Common myeloid progenitor, CD34-positive (primary cell): ENCODE results near the gene NOP9.

Source experiments
- CTCF ChIA-PET: fragments of 350-600 bp; sonication (Branson Sonifier 250); formaldehyde crosslinking; loops from one replicate; lab custom pipeline; 2021; ENCODE audit warnings: antibody characterized with exemption; lab: Charles Lee
- POLR2A ChIA-PET: fragments of 350-600 bp; sonication (Branson Sonifier 250); formaldehyde crosslinking; loops from one replicate; lab custom pipeline; 2021; ENCODE audit warnings: antibody characterized with exemption; lab: Charles Lee
- DNase-seq, 3 donors: peaks; one replicate each; pipeline versions ENCODE4 v3.0.0 to v3.0.0-alpha.2; 2013
- H3K27ac ChIP-seq, 2 experiments: 1 replicate in 1 of 2; 2 replicates in 1 of 2; pipeline ENCODE4 v1.7.0; 2013; ENCODE audit warnings: inconsistent platforms in 2 of 2, low read length in 2 of 2, mild to moderate bottlenecking in 2 of 2, low read depth in 1 of 2, moderate library complexity in 1 of 2; ENCODE audit not compliant: severe bottlenecking in 2 of 2, insufficient read depth in 1 of 2, poor library complexity in 1 of 2
- H3K27me3 ChIP-seq, 5 experiments: replicated peaks in 2 of 5; 1 replicate in 3 of 5; 2 replicates in 2 of 5; pipeline versions ENCODE4 v1.6.1 to v1.7.0; 2013; ENCODE audit warnings: low read length in 4 of 5, mild to moderate bottlenecking in 2 of 5, moderate library complexity in 2 of 5, inconsistent platforms in 1 of 5; ENCODE audit not compliant: insufficient read depth in 5 of 5, control insufficient read depth in 4 of 5
- H3K36me3 ChIP-seq, 4 experiments: 1 replicate in 2 of 4; 2 replicates in 2 of 4; pipeline versions ENCODE4 v1.6.1 to v1.7.0; 2013; ENCODE audit warnings: low read length in 3 of 4, control low read depth in 1 of 4, mild to moderate bottlenecking in 1 of 4; ENCODE audit not compliant: control insufficient read depth in 4 of 4, insufficient read depth in 4 of 4
- H3K4me1 ChIP-seq, 4 experiments: 1 replicate in 3 of 4; 2 replicates in 1 of 4; pipeline versions ENCODE4 v1.6.1 to v1.7.1; 2013; ENCODE audit warnings: low read length in 3 of 4, mild to moderate bottlenecking in 3 of 4, control low read depth in 1 of 4, inconsistent platforms in 1 of 4, moderate library complexity in 1 of 4; ENCODE audit not compliant: control insufficient read depth in 4 of 4, insufficient read depth in 4 of 4; ENCODE audit errors: control extremely low read depth in 1 of 4
- H3K4me3 ChIP-seq, 7 experiments: 1 replicate in 4 of 7; 2 replicates in 3 of 7; pipeline versions ENCODE4 v1.5.1 to v1.7.0; 2013; ENCODE audit warnings: mild to moderate bottlenecking in 7 of 7, low read length in 6 of 7, moderate library complexity in 6 of 7, inconsistent platforms in 2 of 7, low read depth in 2 of 7, control low read depth in 1 of 7; ENCODE audit not compliant: insufficient read depth in 4 of 7, control insufficient read depth in 1 of 7; ENCODE audit errors: extremely low read depth in 1 of 7
- H3K9me3 ChIP-seq, 5 experiments: 1 replicate in 4 of 5; 2 replicates in 1 of 5; pipeline versions ENCODE4 v1.6.1 to v1.7.1; 2013; ENCODE audit warnings: low read length in 4 of 5, mild to moderate bottlenecking in 2 of 5, inconsistent platforms in 1 of 5, low read depth in 1 of 5, moderate library complexity in 1 of 5; ENCODE audit not compliant: control insufficient read depth in 4 of 5, insufficient read depth in 2 of 5; ENCODE audit errors: control extremely low read depth in 1 of 5
- WGBS: methylation state at CpG from one replicate; pipeline ENCODE4 v1.1.5; 2013; ENCODE audit not compliant: insufficient coverage; 5-methylcytosine and 5-hydroxymethylcytosine counted together

Gene NOP9

DNA sequence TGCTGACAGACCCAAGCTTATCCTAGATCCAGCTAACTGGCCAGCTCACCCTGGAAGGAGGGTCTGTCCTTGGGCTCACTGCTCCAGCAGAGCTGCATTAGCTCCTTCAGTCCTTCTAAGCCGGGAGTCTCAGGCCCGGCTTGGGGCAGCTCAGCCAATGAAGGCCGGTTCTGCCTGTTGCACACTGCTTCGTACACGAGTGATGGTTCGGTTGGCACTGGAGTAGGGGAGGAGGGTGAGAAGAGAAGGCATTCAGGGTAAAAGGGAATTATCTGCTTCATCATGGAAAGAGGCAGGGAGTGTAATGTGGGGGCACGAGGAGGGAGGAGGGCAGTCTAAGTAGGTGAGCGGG, 38.1 kb downstream of the NOP9 start:
- ChIA-PET POLR2A (no interaction called here), CTCF (interaction anchor here (0.8 to 21.7 kb wide), 9 partner anchors 9 to 95 kb away, joined by 3 to 488 read pairs (median 19); partner anchors contain the start of genes CBLN3, CIDEB, DHRS1 and KHNYN)
- Histone ChIP-seq H3K36me3 (peaks cover 0 to 18% (median 9%) of the 10 kb centered on the region in 4 experiments), H3K4me3 (no peak overlapping the region), H3K27me3 (peaks cover 0 to 27% (median 9%) of the 10 kb centered on the region in 5 experiments), H3K9me3 (no peaks in the 10 kb centered on the region), H3K4me1 (peaks cover 10 to 57% (median 53%) of the 10 kb centered on the region in 4 experiments), H3K27ac (no peak overlapping the region)
- no peak for DNase-seq
- 100% methylated on average over 4 of the region's 8 CpGs for WGBS

DNA sequence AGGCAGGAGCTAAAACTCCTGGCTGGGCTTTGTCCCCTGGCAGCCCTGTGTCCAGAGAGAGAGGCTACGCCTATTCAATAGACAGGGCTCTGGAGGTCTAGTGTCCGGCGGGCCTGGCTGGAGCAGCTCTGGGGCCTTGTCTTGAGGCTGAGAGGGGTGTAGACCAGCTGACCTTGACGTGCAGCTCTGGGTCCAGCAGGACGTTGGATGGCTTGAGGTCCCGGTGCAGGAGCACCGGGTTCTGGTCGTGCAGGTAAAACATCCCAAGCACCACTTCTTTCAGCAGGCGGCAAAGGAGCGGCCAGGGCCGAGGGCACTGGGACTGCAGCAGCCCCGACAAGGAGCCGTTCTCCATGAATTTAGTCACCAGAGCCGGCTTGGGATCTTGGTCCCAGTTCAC, 39.2 kb downstream of the NOP9 start:
- no peak overlapping the region for H3K27ac ChIP-seq
- 86% methylated on average over 14 of the region's 14 CpGs for WGBS
- no peaks in the 10 kb centered on the region for H3K9me3 ChIP-seq
- CTCF ChIA-PET: interaction anchor here (0.8 to 21.7 kb wide), 13 partner anchors 8 to 94 kb away, joined by 3 to 488 read pairs (median 4); partner anchors contain the start of genes CBLN3, KHNYN and SDR39U1
- POLR2A ChIA-PET: no interaction called here
- DNase-seq: no peak
- H3K36me3 ChIP-seq: peaks cover 0 to 18% (median 9%) of the 10 kb centered on the region in 4 experiments
- H3K4me1 ChIP-seq: peaks cover 10 to 47% (median 43%) of the 10 kb centered on the region in 4 experiments
- peak overlapping the region; percentile 43 to 91 (median 75) for H3K4me3 ChIP-seq
- peaks cover 0 to 17% (median 5%) of the 10 kb centered on the region in 5 experiments for H3K27me3 ChIP-seq

DNA sequence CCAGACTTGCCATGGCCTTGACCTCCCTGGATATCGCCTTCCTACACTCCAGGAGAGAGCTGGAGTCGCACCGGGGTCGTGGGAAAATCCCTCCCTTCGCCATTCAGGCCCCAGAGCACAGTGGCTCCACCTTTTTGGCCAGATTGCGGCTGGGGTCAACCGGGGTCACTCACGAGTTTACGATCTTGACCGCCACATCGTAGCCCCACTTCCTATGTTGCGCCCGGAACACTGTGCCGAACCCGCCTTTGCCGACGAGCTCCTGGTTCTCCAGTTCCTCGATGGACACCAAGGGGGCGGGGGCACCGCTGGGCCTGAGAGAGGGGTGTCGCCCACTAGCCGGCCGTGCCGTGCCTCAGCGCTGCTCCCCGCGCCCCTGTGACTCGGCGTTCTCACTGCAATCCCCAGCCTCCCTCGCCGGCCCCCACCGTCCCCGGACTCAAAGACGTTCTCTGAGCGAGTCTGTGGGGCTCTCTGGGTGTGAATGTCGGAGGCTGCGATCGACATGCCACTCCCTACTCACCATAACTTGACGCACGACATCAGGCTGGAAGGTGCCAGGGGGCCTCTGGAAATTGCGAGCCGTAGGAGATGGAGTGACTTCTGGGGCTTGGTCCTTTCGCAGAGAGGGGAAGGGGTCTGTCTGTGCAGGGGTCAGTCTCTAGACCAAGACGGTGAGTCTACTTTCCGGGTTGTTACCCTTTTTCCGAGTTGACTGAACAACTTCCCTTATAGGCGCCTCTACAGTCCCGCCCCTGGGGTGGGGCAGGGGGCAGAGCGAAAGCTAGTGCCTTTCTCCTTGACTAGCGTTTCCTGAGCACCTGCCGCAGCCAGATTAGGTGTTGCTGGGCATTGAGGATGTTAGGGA, 39.9 kb downstream of the NOP9 start, which contains the start of gene RIPK3:
RIPK3 (minus strand) TSS at position 708 of the 868 bp plus-strand sequence; CDS start at position 543, 165 bp downstream.
- H3K27ac ChIP-seq: peak within 1 kb of the TSS in 1 of 2 experiments; percentile 53

GRCh38 chr14:24340606-24341005, 41.0 kb downstream of the NOP9 start:
- no peaks in the 10 kb centered on the region for H3K9me3 ChIP-seq
- no peak overlapping the region for H3K27ac ChIP-seq
- ChIA-PET POLR2A (interaction anchor here (1.4 kb wide), 1 partner anchor 87 kb away, joined by 3 read pairs; no protein-coding TSS in a partner anchor), CTCF (interaction anchor here (0.8 to 21.7 kb wide), 12 partner anchors 9 to 92 kb away, joined by 3 to 488 read pairs (median 4); partner anchors contain the start of genes CBLN3, KHNYN and SDR39U1)
- no peak for DNase-seq
- H3K4me1 ChIP-seq: peaks cover 7 to 29% (median 27%) of the 10 kb centered on the region in 4 experiments
- 100% methylated on average over 1 of the region's 1 CpG for WGBS
- H3K4me3 ChIP-seq: no peak overlapping the region
- H3K36me3 ChIP-seq: peaks cover 0 to 18% (median 9%) of the 10 kb centered on the region in 4 experiments
- peaks cover 0 to 2% (median 0%) of the 10 kb centered on the region in 5 experiments for H3K27me3 ChIP-seq

More for the DNA sequence above, 39.9 kb downstream of the NOP9 start, which contains the start of gene RIPK3:
- peak in 2 of 3 donors; percentile 62 to 74 for DNase-seq
- peaks cover 0 to 10% (median 2%) of the 10 kb centered on the region in 5 experiments for H3K27me3 ChIP-seq
- no peaks in the 10 kb centered on the region for H3K9me3 ChIP-seq
- H3K4me3 ChIP-seq: peak within 1 kb of the TSS; percentile 43 to 91 (median 75)
- H3K36me3 ChIP-seq: peaks cover 0 to 18% (median 9%) of the 10 kb centered on the region in 4 experiments
- ChIA-PET CTCF (interaction anchor here (0.7 to 21.7 kb wide), 19 partner anchors 7 to 93 kb away, joined by 3 to 488 read pairs (median 4); partner anchors contain the start of genes CBLN3, KHNYN and SDR39U1), POLR2A (interaction anchor here (0.6 to 1.4 kb wide), 2 partner anchors 8 to 88 kb away, joined by 3 to 4 read pairs; no protein-coding TSS in a partner anchor)
- WGBS: 5% methylated on average over 29 of the region's 51 CpGs
- peaks cover 7 to 40% (median 38%) of the 10 kb centered on the region in 4 experiments for H3K4me1 ChIP-seq

DNA sequence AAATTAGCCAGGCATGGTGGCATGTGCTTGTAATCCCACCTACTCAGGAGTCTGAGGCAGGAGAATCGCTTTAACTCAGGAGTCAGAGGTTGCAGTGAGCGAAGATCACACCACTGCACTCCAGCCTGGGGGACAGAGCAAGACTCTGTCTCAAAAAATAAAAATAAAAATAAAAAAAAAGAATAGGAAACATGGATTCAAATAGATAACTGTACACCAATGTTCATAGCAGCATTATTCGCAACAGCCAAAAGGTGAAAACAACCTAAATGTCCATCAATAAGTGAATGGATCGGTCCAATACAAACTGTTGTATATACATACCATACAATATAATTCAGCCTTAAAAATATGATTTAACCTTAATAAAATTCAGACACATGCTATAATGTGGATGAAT, 43.2 kb downstream of the NOP9 start:
- no peak overlapping the region for H3K4me3 ChIP-seq
- H3K36me3 ChIP-seq: peaks cover 0 to 3% (median under 1%) of the 10 kb centered on the region in 4 experiments
- no peaks in the 10 kb centered on the region for H3K9me3 ChIP-seq
- ChIA-PET POLR2A (no interaction called here), CTCF (interaction anchor here (0.9 to 21.7 kb wide), 7 partner anchors 9 to 90 kb away, joined by 3 to 488 read pairs (median 3); partner anchors contain the start of genes CBLN3, KHNYN and SDR39U1)
- peaks cover 0 to 19% (median 18%) of the 10 kb centered on the region in 4 experiments for H3K4me1 ChIP-seq
- H3K27me3 ChIP-seq: peaks cover 0 to 2% (median 0%) of the 10 kb centered on the region in 5 experiments
- no peak overlapping the region for H3K27ac ChIP-seq
- no CpG with 5 or more reads among the region's 4 CpGs for WGBS
- no peak for DNase-seq

GRCh38 chr14:24343795-24344660, 44.4 kb downstream of the NOP9 start:
- ChIA-PET CTCF (interaction anchor here (0.7 to 5.4 kb wide), 9 partner anchors 10 to 91 kb away, joined by 3 to 36 read pairs (median 3); partner anchors contain the start of gene ADCY4), POLR2A (interaction anchor here (0.6 kb wide), 1 partner anchor 11 kb away, joined by 7 read pairs; no protein-coding TSS in a partner anchor)
- WGBS: 94% methylated on average over 2 of the region's 7 CpGs
- H3K9me3 ChIP-seq: no peaks in the 10 kb centered on the region
- peaks cover 0 to 14% (median 11%) of the 10 kb centered on the region in 4 experiments for H3K4me1 ChIP-seq
- H3K36me3 ChIP-seq: no peaks in the 10 kb centered on the region
- H3K27me3 ChIP-seq: peaks cover 0 to 2% (median 0%) of the 10 kb centered on the region in 5 experiments
- no peak for DNase-seq
- no peak overlapping the region for H3K27ac ChIP-seq
- no peak overlapping the region for H3K4me3 ChIP-seq
